ENCODE measurements around the gene FARS2. TPM values are rescaled to one million over a fixed set of nuclear protein-coding genes. Genes with fewer than 3 reads are reported as not detected.

Gene FARS2
- total and polyA plus RNA-seq, 9 of the 15 experiments (the other 6 are each of a cell fraction or from before 2014, with no cell fraction given) = 16.5 to 62.2 (median 27.0) TPM

DNA sequence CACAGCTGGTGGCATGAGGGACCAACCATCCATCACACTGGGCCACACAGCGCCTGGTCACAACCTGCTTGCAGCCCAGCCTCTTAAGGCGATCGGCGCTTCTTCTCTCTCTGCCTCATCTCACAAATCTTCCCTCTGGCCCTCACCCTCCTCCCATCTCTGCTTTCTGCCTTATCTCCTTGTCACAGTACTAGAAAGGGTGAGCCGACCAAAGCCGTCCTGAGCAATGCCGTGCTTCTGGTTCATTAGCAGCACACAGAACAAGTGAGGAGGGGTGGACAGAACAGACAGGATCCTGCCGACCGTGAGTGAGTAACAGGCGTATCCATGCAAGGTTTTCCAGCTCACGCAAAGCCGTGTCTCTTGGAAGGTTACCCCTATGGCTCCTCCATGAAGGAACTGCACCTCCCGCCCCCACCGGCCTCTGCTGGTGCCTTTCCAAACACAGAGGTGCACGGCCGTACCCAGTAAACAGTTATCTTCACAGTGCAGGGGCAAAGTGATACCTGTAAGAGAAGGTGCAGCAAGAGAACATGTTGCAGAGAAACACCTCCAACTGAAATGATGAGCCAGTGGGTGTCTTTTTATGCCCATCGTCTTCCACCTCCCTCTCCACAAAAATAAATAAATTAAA is 331.7 kb downstream of the FARS2 start (continued):
- TF ChIP-seq ZBTB34 (CRISPR knock-in tag; IDR thresholded peaks at IDR 0.05) (no peak), ZNF764 (CRISPR knock-in tag; IDR thresholded peaks at IDR 0.05; ENCODE audit: low read depth) (no peak), PBX2 (CRISPR knock-in tag; IDR thresholded peaks at IDR 0.05; ENCODE audit: low read depth) (no peak), PBX2 (tag; conservative IDR thresholded peaks at IDR 0.05; ENCODE audit: low read depth) (no peak), HNRNPUL1 (IDR thresholded peaks at IDR 0.05; ENCODE audit: low read length) (no peak), SMARCA4 (IDR thresholded peaks at IDR 0.05) (peak; percentile 73), NFIC (IDR thresholded peaks at IDR 0.05) (peak; percentile 81), SMARCE1 (IDR thresholded peaks at IDR 0.05) (no peak; the same call in 1 of the 2 replicates), ZNF79 (CRISPR knock-in tag; IDR thresholded peaks at IDR 0.05; ENCODE audit: low read depth) (no peak), TFE3 (CRISPR knock-in tag; IDR thresholded peaks at IDR 0.05) (no peak), HOMEZ (CRISPR knock-in tag; IDR thresholded peaks at IDR 0.05) (no peak)
- TF ChIP-seq, protein P1, sequence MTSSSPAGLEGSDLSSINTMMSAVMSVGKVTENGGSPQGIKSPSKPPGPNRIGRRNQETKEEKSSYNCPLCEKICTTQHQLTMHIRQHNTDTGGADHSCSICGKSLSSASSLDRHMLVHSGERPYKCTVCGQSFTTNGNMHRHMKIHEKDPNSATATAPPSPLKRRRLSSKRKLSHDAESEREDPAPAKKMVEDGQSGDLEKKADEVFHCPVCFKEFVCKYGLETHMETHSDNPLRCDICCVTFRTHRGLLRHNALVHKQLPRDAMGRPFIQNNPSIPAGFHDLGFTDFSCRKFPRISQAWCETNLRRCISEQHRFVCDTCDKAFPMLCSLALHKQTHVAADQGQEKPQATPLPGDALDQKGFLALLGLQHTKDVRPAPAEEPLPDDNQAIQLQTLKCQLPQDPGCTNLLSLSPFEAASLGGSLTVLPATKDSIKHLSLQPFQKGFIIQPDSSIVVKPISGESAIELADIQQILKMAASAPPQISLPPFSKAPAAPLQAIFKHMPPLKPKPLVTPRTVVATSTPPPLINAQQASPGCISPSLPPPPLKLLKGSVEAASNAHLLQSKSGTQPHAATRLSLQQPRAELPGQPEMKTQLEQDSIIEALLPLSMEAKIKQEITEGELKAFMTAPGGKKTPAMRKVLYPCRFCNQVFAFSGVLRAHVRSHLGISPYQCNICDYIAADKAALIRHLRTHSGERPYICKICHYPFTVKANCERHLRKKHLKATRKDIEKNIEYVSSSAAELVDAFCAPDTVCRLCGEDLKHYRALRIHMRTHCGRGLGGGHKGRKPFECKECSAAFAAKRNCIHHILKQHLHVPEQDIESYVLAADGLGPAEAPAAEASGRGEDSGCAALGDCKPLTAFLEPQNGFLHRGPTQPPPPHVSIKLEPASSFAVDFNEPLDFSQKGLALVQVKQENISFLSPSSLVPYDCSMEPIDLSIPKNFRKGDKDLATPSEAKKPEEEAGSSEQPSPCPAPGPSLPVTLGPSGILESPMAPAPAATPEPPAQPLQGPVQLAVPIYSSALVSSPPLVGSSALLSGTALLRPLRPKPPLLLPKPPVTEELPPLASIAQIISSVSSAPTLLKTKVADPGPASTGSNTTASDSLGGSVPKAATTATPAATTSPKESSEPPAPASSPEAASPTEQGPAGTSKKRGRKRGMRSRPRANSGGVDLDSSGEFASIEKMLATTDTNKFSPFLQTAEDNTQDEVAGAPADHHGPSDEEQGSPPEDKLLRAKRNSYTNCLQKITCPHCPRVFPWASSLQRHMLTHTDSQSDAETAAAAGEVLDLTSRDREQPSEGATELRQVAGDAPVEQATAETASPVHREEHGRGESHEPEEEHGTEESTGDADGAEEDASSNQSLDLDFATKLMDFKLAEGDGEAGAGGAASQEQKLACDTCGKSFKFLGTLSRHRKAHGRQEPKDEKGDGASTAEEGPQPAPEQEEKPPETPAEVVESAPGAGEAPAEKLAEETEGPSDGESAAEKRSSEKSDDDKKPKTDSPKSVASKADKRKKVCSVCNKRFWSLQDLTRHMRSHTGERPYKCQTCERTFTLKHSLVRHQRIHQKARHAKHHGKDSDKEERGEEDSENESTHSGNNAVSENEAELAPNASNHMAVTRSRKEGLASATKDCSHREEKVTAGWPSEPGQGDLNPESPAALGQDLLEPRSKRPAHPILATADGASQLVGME (CRISPR knock-in tag; IDR thresholded peaks at IDR 0.05) = no peak
